H1 (cell line): ENCODE data around the gene MRPL28. TPM values are rescaled to one million over a fixed set of nuclear protein-coding genes. Genes with fewer than 3 reads are reported as not detected.
A peak's percentile ranks its signal among the peaks of the same experiment; 100 is the strongest.

ENCODE experiments used
- BRCA1 ChIP-seq: IDR thresholded peaks from 2 replicates; pipeline ENCODE4 v1.6.1; 2012; ENCODE audit warnings: low read depth, low read length, improper control_type of control experiment
- CHD1 ChIP-seq: IDR thresholded peaks from 2 replicates; pipeline ENCODE4 v1.6.1; 2012; ENCODE audit warnings: low read depth, low read length, improper control_type of control experiment
- E2F6 ChIP-seq: IDR thresholded peaks from 2 replicates; pipeline ENCODE4 v1.6.1; 2012; ENCODE audit warnings: inconsistent platforms
- KDM1A ChIP-seq: fragments of 200-600, 300-600 bp; sonication (generic); IDR thresholded peaks from 2 replicates; pipeline ENCODE4 v1.7.1; 2016; ENCODE audit warnings: mild to moderate bottlenecking, low read length, borderline replicate concordance
- KDM4A ChIP-seq: IDR thresholded peaks from one replicate; pipeline ENCODE4 v1.7.1; 2012; ENCODE audit warnings: low read depth, mild to moderate bottlenecking, moderate library complexity, low read length, inconsistent platforms; ENCODE audit not compliant: severe bottlenecking
- MAX ChIP-seq: IDR thresholded peaks from 2 replicates; pipeline ENCODE4 v1.6.1; 2012; ENCODE audit warnings: inconsistent platforms
- POLR2AphosphoS5 ChIP-seq: IDR thresholded peaks from 2 replicates; pipeline ENCODE4 v1.6.1; 2011; ENCODE audit warnings: low read depth, low read length
- RBBP5 ChIP-seq: IDR thresholded peaks from 2 replicates; pipeline ENCODE4 v1.7.1; 2012; ENCODE audit warnings: low read depth, mild to moderate bottlenecking, inconsistent platforms, low read length, moderate library complexity, borderline replicate concordance
- SAP30 ChIP-seq: fragments of 300-600 bp; sonication (generic); IDR thresholded peaks from 2 replicates; pipeline ENCODE4 v1.7.1; 2012; ENCODE audit warnings: low read length, moderate library complexity, mild to moderate bottlenecking, inconsistent platforms; ENCODE audit not compliant: insufficient read depth, insufficient replicate concordance
- SRF ChIP-seq: IDR thresholded peaks from 2 replicates; pipeline ENCODE4 v1.6.1; 2011; ENCODE audit warnings: mild to moderate bottlenecking, low read depth, low read length, moderate library complexity
- TAF1 ChIP-seq: IDR thresholded peaks from 2 replicates; pipeline ENCODE4 v1.6.1; 2011; ENCODE audit warnings: mild to moderate bottlenecking, low read depth, low read length
- polyA plus RNA-seq, 7 experiments: library from polyadenylated mRNA; depleted of rRNA in 3 of 7; stranded (reverse) in 5 of 7; unstranded in 2 of 7; fragments of >200 nt in 5 of 7; fragments of 200-250 nt in 2 of 7; gene quantifications; 1 replicate in 5 of 7; 2 replicates in 1 of 7; 4 replicates in 1 of 7; pipeline versions ENCODE4 v1.2.1 to v1.2.3, GENCODE V29; 2011 to 2013; ENCODE audit warnings: missing spikeins in 2 of 7, mixed read lengths in 2 of 7
- total RNA-seq: library from RNA; stranded (reverse); fragmentation: NEBNext Ultra II Directional; extraction: Animal tissue kit (Norgen Biotek cat#: 25700); gene quantifications from 2 replicates; pipeline ENCODE4 v1.2.1, GENCODE V29; 2021

Gene MRPL28
- total and polyA plus RNA-seq, 2 of the 8 experiments (the other 6 are each of a cell fraction or from before 2014, with no cell fraction given) = 88.9 to 188 TPM

DNA sequence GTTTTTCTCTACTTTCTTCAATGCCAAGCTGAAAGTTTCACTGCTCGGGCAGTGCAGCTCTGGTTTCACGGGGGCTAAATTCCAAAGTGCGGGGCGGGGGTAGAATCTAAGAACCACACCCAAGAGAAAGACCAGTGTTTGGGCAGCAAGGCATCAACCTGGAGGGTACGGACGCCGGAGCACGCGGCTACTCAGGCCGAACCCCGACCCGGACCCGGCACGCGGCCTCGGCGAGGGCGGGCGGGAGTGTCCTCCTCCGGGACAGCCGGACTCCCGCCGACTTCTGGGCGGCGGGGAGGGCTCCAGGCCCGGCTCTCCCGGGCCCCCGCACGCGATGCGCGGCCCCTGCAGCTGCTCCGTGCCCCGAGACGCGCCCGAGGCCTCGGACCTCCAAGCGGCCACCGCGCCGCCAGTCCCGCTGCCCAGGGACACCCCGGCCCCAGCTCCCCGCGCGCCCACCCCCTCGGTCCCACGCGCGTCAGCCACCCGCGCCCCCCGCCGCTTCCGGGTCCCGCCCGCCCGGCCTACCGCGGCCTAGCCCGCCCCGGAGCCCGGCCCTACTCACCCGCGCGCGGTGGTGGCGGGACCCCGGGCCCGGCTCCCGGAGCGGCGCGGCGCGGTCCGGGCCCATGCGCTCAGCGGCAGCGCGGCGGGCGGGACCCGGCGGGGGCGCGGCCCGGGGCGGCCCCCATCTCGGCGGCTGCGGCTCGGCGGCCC is 18.4 kb downstream of the MRPL28 start (continued):
- TF ChIP-seq E2F6 (peak; percentile 82), CHD1 (no peak), BRCA1 (no peak), MAX (peak; percentile 90), KDM1A (no peak), SRF (no peak), KDM4A (peak; percentile 62), SAP30 (no peak), POLR2AphosphoS5 (0 out of 2 replicates have a peak, but pooled peaks have one; percentile 23), RBBP5 (peak; percentile 55; the same call in 1 of the 2 replicates), TAF1 (no peak)
